Hepatocyte (in vitro differentiated cells): ENCODE results near the gene DNLZ.

Source experiments
- EZH2phosphoT487 ChIP-seq: fragments of 200-600 bp; sonication (generic); IDR thresholded peaks from one replicate; pipeline ENCODE4 v1.6.1; 2018; ENCODE audit warnings: antibody characterized with exemption, mild to moderate bottlenecking, low read depth, moderate library complexity; ENCODE audit not compliant: unreplicated experiment, severe bottlenecking
- TF ChIP-seq, protein P1 (sequence below): fragments of 200-600 bp; sonication (generic); IDR thresholded peaks from 2 replicates; pipeline ENCODE4 v1.5.1; 2016; ENCODE audit warnings: antibody characterized with exemption, mild to moderate bottlenecking; ENCODE audit not compliant: poor library complexity

DNA sequence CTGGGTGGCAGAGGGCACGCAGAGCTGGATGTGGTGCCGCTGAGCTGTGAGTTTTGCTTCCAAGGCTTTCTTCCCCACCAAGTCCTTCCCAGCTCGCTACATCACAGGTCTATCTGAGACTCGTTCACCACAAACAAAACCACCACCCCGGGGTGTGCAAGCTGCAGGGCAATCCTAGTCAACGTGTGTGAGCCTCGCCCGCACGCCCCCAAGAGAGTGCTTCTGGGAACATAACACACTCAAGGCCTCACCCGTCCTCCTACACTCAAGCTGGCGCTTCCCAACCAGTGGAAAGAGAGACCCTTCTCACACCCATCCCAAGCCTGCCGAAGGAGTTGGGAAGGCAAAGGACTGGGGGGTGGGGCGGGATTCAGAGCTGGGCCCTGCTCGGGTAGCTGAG is 25.9 kb upstream of the DNLZ start:
- no peak for TF ChIP-seq EZH2phosphoT487
- TF ChIP-seq, protein P1, sequence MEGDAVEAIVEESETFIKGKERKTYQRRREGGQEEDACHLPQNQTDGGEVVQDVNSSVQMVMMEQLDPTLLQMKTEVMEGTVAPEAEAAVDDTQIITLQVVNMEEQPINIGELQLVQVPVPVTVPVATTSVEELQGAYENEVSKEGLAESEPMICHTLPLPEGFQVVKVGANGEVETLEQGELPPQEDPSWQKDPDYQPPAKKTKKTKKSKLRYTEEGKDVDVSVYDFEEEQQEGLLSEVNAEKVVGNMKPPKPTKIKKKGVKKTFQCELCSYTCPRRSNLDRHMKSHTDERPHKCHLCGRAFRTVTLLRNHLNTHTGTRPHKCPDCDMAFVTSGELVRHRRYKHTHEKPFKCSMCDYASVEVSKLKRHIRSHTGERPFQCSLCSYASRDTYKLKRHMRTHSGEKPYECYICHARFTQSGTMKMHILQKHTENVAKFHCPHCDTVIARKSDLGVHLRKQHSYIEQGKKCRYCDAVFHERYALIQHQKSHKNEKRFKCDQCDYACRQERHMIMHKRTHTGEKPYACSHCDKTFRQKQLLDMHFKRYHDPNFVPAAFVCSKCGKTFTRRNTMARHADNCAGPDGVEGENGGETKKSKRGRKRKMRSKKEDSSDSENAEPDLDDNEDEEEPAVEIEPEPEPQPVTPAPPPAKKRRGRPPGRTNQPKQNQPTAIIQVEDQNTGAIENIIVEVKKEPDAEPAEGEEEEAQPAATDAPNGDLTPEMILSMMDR = no peak
